Heart left ventricle (tissue), 13 donors: ENCODE results near the gene LCN1.

Experiments
- POLR2A ChIP-seq, 2 donors: fragments of 450-650 bp; IDR thresholded peaks; one replicate each; pipeline ENCODE4 v1.6.1; 2017; ENCODE audit warnings: antibody characterized with exemption in 2 of 2, mild to moderate bottlenecking in 2 of 2, moderate library complexity in 2 of 2
- TF ChIP-seq, protein P1 (sequence below), 12 donors: fragments of 200-600 bp; sonication (generic) in 4 of 12; IDR thresholded peaks; one replicate each; pipeline versions ENCODE4 v1.5.0 to v1.8.0; 2018 to 2022; ENCODE audit warnings: antibody characterized with exemption in 12 of 12, mild to moderate bottlenecking in 5 of 12
- donor health status: ischemic (EF 13 %, LVEDD 7.1; RV severe dilation, severe dysfunction).
- donor health status: DM: no; HTN: yes; CAD: no.
- donor health status: DM: no; HTN: no; CAD: no.
- donor health status: ischemic (EF 25% LVEDD 6.9; RV normal size, moderate dysfunction).
- donor health status: ischemic (EF 25% LVEDD 5.7; RV mildly dilated, moderate dysfunction).
- donor health status: ischemic (EF 35%, LVEDD 5.7; RV mildly dilated, moderate dysfunction).
- donor health status: nonischemic (EF 11% LVEDD 7.7; RV severe dilation, severe dysfunction).
- donor health status: DM: yes; HTN: yes; CAD: no.
- donor health status: PGD.
- donor health status: ischemic (EF 29% LVEDD 5.4; RV normal size, mild dysfunction).
- donor health status: nonischemic (EF 23%, LVEDD 6.1; RV moderate dilation, normal function).

DNA sequence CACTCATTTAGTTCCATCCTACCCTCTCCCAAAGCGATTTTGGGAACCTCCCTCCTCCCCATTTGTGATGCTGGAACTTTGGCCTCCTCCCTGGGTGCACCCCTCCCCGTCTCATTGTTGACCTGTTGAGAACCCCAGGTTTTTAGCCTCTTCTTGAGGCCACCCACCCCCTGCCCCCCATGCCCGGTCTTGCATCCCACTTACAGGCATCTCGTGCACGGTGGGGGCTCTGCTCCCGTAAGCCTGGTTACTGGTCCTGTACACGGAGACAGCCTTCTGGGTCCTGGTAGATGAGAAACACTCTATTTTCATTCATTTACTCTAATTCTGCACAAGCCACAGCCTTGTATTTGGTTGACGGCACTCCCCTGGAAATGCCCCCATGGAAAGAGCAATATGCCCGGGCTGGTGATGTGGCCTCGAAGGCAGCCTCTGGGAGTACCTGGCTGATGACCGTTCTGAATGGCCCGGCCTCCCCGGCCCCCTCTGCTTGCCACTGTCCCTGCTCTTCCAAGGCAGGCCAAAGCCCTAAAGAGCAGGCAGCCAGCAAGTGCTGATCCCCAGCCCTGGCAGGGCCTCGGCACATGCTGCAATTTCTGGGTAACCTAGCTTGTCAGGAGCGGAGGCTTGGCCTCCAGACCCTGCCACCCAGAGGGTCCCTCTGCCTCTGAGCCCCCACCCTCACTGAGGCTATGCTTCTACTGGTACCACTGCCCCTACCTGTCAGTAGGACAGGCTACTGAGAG lies 22.7 kb upstream of the LCN1 start:
- no peak for TF ChIP-seq POLR2A (IDR thresholded peaks at IDR 0.05)
- TF ChIP-seq, protein P1, sequence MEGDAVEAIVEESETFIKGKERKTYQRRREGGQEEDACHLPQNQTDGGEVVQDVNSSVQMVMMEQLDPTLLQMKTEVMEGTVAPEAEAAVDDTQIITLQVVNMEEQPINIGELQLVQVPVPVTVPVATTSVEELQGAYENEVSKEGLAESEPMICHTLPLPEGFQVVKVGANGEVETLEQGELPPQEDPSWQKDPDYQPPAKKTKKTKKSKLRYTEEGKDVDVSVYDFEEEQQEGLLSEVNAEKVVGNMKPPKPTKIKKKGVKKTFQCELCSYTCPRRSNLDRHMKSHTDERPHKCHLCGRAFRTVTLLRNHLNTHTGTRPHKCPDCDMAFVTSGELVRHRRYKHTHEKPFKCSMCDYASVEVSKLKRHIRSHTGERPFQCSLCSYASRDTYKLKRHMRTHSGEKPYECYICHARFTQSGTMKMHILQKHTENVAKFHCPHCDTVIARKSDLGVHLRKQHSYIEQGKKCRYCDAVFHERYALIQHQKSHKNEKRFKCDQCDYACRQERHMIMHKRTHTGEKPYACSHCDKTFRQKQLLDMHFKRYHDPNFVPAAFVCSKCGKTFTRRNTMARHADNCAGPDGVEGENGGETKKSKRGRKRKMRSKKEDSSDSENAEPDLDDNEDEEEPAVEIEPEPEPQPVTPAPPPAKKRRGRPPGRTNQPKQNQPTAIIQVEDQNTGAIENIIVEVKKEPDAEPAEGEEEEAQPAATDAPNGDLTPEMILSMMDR (IDR thresholded peaks at IDR 0.05) = no peak
